HFF-Myc (cell line): ENCODE data around the gene WDR93.

ENCODE experiments used
- DNase-seq: peaks from one replicate; pipeline ENCODE4 v3.0.0-alpha.2; 2011; ENCODE audit warnings: low read depth; ENCODE audit errors: extremely low read depth
- H3K4me3 ChIP-seq: replicated peaks from 2 replicates; pipeline ENCODE4 v1.5.1; 2011; ENCODE audit warnings: low read depth, mild to moderate bottlenecking, control low read depth, low read length
- CTCF ChIP-seq: IDR thresholded peaks from 2 replicates; pipeline ENCODE4 v1.5.1; 2012; ENCODE audit warnings: mild to moderate bottlenecking, low read depth, low read length, control low read depth; ENCODE audit errors: missing control alignments

Gene WDR93

GRCh38 chr15:89745131-89745530, 54.5 kb downstream of the WDR93 start:
- TF ChIP-seq CTCF, result no peak
- DNase-seq, result no peak
- no peak overlapping the region for H3K4me3 ChIP-seq

- H3K4me3 ChIP-seq, result no peak overlapping the region
- TF ChIP-seq CTCF, result no peak
- DNase-seq, result no peak
Measured at GRCh38 chr15:89745768-89746167, 55.2 kb downstream of the WDR93 start.

- TF ChIP-seq CTCF, result no peak
- no peak overlapping the region for H3K4me3 ChIP-seq
Measured at GRCh38 chr15:89746386-89746780, 55.8 kb downstream of the WDR93 start.

GRCh38 chr15:89747708-89748682, 57.4 kb downstream of the WDR93 start:
- no peak overlapping the region for H3K4me3 ChIP-seq
- TF ChIP-seq CTCF, result no peak
- no peak for DNase-seq

More at GRCh38 chr15:89746386-89746780, 55.8 kb downstream of the WDR93 start:
- no peak for DNase-seq

GRCh38 chr15:89749054-89749453, 58.4 kb downstream of the WDR93 start:
- TF ChIP-seq CTCF, result no peak
- no peak for DNase-seq
- no peak overlapping the region for H3K4me3 ChIP-seq

- no peak for TF ChIP-seq CTCF
- DNase-seq, result no peak
- H3K4me3 ChIP-seq, result no peak overlapping the region
Measured at GRCh38 chr15:89749526-89749925, 58.9 kb downstream of the WDR93 start.
